Sigmoid colon (tissue), 7 donors: ENCODE data around the gene TMEM156. TPM values are rescaled to one million over a fixed set of nuclear protein-coding genes. Genes with fewer than 3 reads are reported as not detected.
"Not testable (repeated sequence)": the region's sequence is repeated elsewhere in the genome, so short reads cannot be mapped to it uniquely, and the experiment has no call there.

Source experiments
- DNase-seq: peaks from one replicate; pipeline ENCODE4 v3.0.0-alpha.2; 2019
- H3K27ac ChIP-seq, 4 donors: fragments of 200-600 bp; sonication (generic); one replicate each; pipeline ENCODE4 v1.5.1; 2016 to 2019; ENCODE audit warnings: mild to moderate bottlenecking in 1 of 4
- H3K27me3 ChIP-seq, 3 donors: fragments of 200-600 bp; sonication (generic); one replicate each; pipeline ENCODE4 v1.5.1; 2019; ENCODE audit warnings: mild to moderate bottlenecking in 1 of 3
- H3K36me3 ChIP-seq, 4 donors: fragments of 200-600 bp; sonication (generic); one replicate each; pipeline ENCODE4 v1.5.1; 2016 to 2019
- H3K4me1 ChIP-seq, 4 donors: fragments of 200-600 bp; sonication (generic); one replicate each; pipeline ENCODE4 v1.5.1; 2017 to 2019
- H3K4me3 ChIP-seq, 4 donors: fragments of 200-600 bp; sonication (generic); one replicate each; pipeline ENCODE4 v1.5.1; 2017 to 2019; ENCODE audit warnings: mild to moderate bottlenecking in 2 of 4, moderate library complexity in 1 of 4
- H3K9me3 ChIP-seq, 4 donors: fragments of 200-600 bp in 3 of 4; sonication (generic) in 3 of 4; one replicate each; pipeline versions ENCODE4 v1.5.1 to v1.6.1; 2013 to 2019
- CTCF ChIP-seq, 4 experiments: fragments of 450-650 bp in 3 of 4; fragments of 200-600 bp in 1 of 4; IDR thresholded peaks; one replicate each; pipeline ENCODE4 v1.5.1; 2016 to 2019; ENCODE audit warnings: antibody characterized with exemption in 4 of 4, mild to moderate bottlenecking in 3 of 4, moderate library complexity in 2 of 4
- EP300 ChIP-seq, 4 donors: sonication (generic); formaldehyde crosslinking; IDR thresholded peaks; one replicate each; pipeline ENCODE4 v1.6.1; 2017; ENCODE audit warnings: antibody characterized with exemption in 4 of 4
- POLR2A ChIP-seq, 2 donors: fragments of 450-650 bp; IDR thresholded peaks; one replicate each; pipeline ENCODE4 v1.6.1; 2016; ENCODE audit warnings: antibody characterized with exemption in 2 of 2, mild to moderate bottlenecking in 2 of 2, moderate library complexity in 2 of 2
- POLR2AphosphoS5 ChIP-seq, 4 donors: sonication (generic); formaldehyde crosslinking; IDR thresholded peaks; one replicate each; pipeline ENCODE4 v1.6.1; 2017; ENCODE audit warnings: antibody characterized with exemption in 4 of 4
- WGBS, 2 donors: extraction: QIAGEN DNeasy Blood & Tissue Kit; methylation state at CpG; one replicate each; pipeline ENCODE4 v1.1.7; 2013; 5-methylcytosine and 5-hydroxymethylcytosine counted together
- intact Hi-C: fragments of 100-400 bp; cut with DNase I; formaldehyde crosslinking; loops from one replicate; pipeline ENCODE4 v1.15.1; 2023
- polyA plus RNA-seq, 3 donors: library from polyadenylated mRNA; stranded (reverse); fragments of 200-250 nt; gene quantifications; one replicate each; pipeline ENCODE4 v1.2.3, GENCODE V29; 2013
- total RNA-seq, 4 donors: library from RNA; depleted of rRNA; stranded (reverse); fragments of >200 nt; gene quantifications; one replicate each; pipeline ENCODE4 v1.1.0, GENCODE V29; 2016
- donor health status: healthy with polysubstance abuse.
- donor health status: Bipolar disorder and iron deficiency.
- donor health status: healthy.

The TMEM156 gene
- total and polyA plus RNA-seq, 7 donors: 0.66 to 9.1 (median 6.5) TPM; not detected in 4

DNA sequence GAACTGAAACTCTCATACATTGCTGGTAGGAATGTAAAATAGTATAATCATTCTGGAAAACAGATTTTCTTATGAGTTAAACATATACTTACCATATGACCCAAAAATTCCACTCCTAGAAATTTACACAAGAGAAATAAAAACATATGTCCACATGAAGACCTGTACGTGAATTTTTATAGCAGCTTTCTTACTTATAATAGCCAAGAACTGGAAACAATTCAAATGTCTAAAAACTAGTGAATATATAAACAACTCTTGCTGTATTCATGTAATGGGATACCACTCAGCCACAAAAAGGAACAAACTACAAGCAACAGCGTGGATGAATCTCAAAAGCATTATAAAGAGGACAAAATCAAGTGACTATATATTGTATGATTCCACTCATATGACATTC, 27.5 kb downstream of the TMEM156 start:
- Histone ChIP-seq H3K36me3 (no peaks in the 10 kb centered on the region), H3K9me3 (no peaks in the 10 kb centered on the region)
- intact Hi-C loops: no loop called here

GRCh38 chr4:39002058-39002457, 30.2 kb downstream of the TMEM156 start:
- 77 to 88% methylated on average over 3 of the region's 4 CpGs for WGBS, 2 donors
- intact Hi-C loops: not testable (repeated sequence)

More for the DNA sequence above, 27.5 kb downstream of the TMEM156 start:
- Histone ChIP-seq H3K27me3 (no peaks in the 10 kb centered on the region), H3K4me1 (peaks cover 0 to 13% (median 4%) of the 10 kb centered on the region in 4 donors), H3K27ac (no peak overlapping the region), H3K4me3 (no peak overlapping the region)
- DNase-seq: no peak
- TF ChIP-seq POLR2AphosphoS5 (IDR thresholded peaks at IDR 0.05): no peak
- no peak for TF ChIP-seq EP300 (IDR thresholded peaks at IDR 0.05)
- no peak for TF ChIP-seq CTCF (IDR thresholded peaks at IDR 0.05)
- no peak for TF ChIP-seq POLR2A (IDR thresholded peaks at IDR 0.05)
- WGBS, 2 donors: 48 to 55% methylated on average over 2 of the region's 2 CpGs

GRCh38 chr4:38995660-38996005, 36.6 kb downstream of the TMEM156 start:
- Histone ChIP-seq H3K27ac (no peak overlapping the region), H3K36me3 (no peaks in the 10 kb centered on the region), H3K4me1 (no peaks in the 10 kb centered on the region), H3K9me3 (no peaks in the 10 kb centered on the region), H3K27me3 (no peaks in the 10 kb centered on the region), H3K4me3 (no peak overlapping the region)
- intact Hi-C loops: no loop called here
- 79 to 93% methylated on average over 2 of the region's 2 CpGs for WGBS, 2 donors
- DNase-seq: no peak
- TF ChIP-seq POLR2A (IDR thresholded peaks at IDR 0.05): no peak
- no peak for TF ChIP-seq CTCF (IDR thresholded peaks at IDR 0.05)
- TF ChIP-seq POLR2AphosphoS5 (IDR thresholded peaks at IDR 0.05): no peak
- TF ChIP-seq EP300 (IDR thresholded peaks at IDR 0.05): no peak

More at GRCh38 chr4:39002058-39002457, 30.2 kb downstream of the TMEM156 start:
- H3K27ac ChIP-seq, H3K4me3 ChIP-seq, DNase-seq, H3K27me3 ChIP-seq, H3K36me3 ChIP-seq, H3K9me3 ChIP-seq: not testable (repeated sequence)
- peaks cover 0 to 13% (median 4%) of the 10 kb centered on the region in 4 donors for H3K4me1 ChIP-seq

DNA sequence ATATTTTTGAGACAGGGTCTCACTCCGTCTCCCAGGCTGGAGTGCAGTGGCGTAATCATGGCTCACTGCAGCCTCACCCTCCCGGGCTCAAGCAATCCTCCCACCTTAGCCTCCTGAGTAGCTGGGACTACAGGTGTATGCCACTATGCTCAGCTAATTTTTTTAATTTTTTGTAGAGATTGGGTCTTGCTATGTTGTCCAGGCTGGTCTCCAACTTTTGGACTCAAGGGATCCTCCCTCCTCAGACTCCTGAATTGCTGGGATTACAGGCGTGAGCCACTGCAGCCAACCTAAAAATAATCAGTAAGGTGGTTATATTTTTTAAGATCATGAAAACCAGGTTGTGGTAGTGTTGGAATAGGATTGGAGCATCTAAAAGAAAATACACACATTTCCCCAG, 38.1 kb downstream of the TMEM156 start:
- intact Hi-C loops: no loop called here
- no peaks in the 10 kb centered on the region for H3K36me3 ChIP-seq
- no peak overlapping the region for H3K27ac ChIP-seq
- H3K4me1 ChIP-seq: no peaks in the 10 kb centered on the region
- no peak for DNase-seq
- no peaks in the 10 kb centered on the region for H3K9me3 ChIP-seq
- TF ChIP-seq EP300 (IDR thresholded peaks at IDR 0.05): no peak
- no peak for TF ChIP-seq CTCF (IDR thresholded peaks at IDR 0.05)
- TF ChIP-seq POLR2AphosphoS5 (IDR thresholded peaks at IDR 0.05): no peak
- TF ChIP-seq POLR2A (IDR thresholded peaks at IDR 0.05): no peak
- WGBS, 2 donors: 94 to 98% methylated on average over 4 of the region's 4 CpGs
- H3K27me3 ChIP-seq: no peaks in the 10 kb centered on the region
- H3K4me3 ChIP-seq: no peak overlapping the region

- Histone ChIP-seq H3K9me3 (no peaks in the 10 kb centered on the region), H3K4me1 (no peaks in the 10 kb centered on the region), H3K27ac (no peak overlapping the region), H3K4me3 (no peak overlapping the region), H3K36me3 (no peaks in the 10 kb centered on the region), H3K27me3 (no peaks in the 10 kb centered on the region)
- intact Hi-C loops: no loop called here
- WGBS, 2 donors: 93% methylated on average over 3 of the region's 3 CpGs
- TF ChIP-seq POLR2AphosphoS5 (IDR thresholded peaks at IDR 0.05): no peak
- TF ChIP-seq EP300 (IDR thresholded peaks at IDR 0.05): no peak
- no peak for TF ChIP-seq POLR2A (IDR thresholded peaks at IDR 0.05)
- TF ChIP-seq CTCF (IDR thresholded peaks at IDR 0.05): no peak
- no peak for DNase-seq
Observed at GRCh38 chr4:38993683-38994082, 38.5 kb downstream of the TMEM156 start.
